HG02973 (cell line): Measurements from ENCODE around the gene DNAAF3.
"Not testable (repeated sequence)": the region's sequence is repeated elsewhere in the genome, so short reads cannot be mapped to it uniquely, and the experiment has no call there.

Experiments
- ATAC-seq: cut with Tn5 transposase; IDR thresholded peaks from one replicate; pipeline ENCODE4 v1.9.1; 2021; ENCODE audit warnings: moderate library complexity; ENCODE audit not compliant: unreplicated experiment

DNAAF3 gene

GRCh38 chr19:55166530-55167268 is at the start of gene DNAAF3:
Gene DNAAF3 (minus strand): TSS chr19:55166613. CDS start chr19:55166413, 200 bp downstream.
- peak; percentile 81 for ATAC-seq

GRCh38 chr19:55213547-55213946 is 47.1 kb upstream of the DNAAF3 start:
- no peak for ATAC-seq

- no peak for ATAC-seq
Observed at GRCh38 chr19:55212447-55212846, 46.0 kb upstream of the DNAAF3 start.

- no peak for ATAC-seq
Observed at GRCh38 chr19:55209693-55210472, 43.5 kb upstream of the DNAAF3 start.

- no peak for ATAC-seq
Observed at GRCh38 chr19:55208880-55209692, 42.7 kb upstream of the DNAAF3 start, which contains the start of gene PTPRH. Gene PTPRH (minus strand): TSS chr19:55209501. CDS start chr19:55209433, 68 bp downstream.

GRCh38 chr19:55206664-55207500 is 40.5 kb upstream of the DNAAF3 start:
- ATAC-seq: no peak

- ATAC-seq: not testable (repeated sequence)
Observed at GRCh38 chr19:55202199-55202598, 35.8 kb upstream of the DNAAF3 start.

- no peak for ATAC-seq
Observed at GRCh38 chr19:55199620-55200204, 33.3 kb upstream of the DNAAF3 start.

GRCh38 chr19:55198651-55199050 is 32.2 kb upstream of the DNAAF3 start:
- ATAC-seq: no peak

- no peak for ATAC-seq
Observed at GRCh38 chr19:55197528-55197927, 31.1 kb upstream of the DNAAF3 start.

- no peak for ATAC-seq
Observed at GRCh38 chr19:55196803-55197202, 30.4 kb upstream of the DNAAF3 start.

- ATAC-seq: no peak
Observed at GRCh38 chr19:55193481-55193880, 27.1 kb upstream of the DNAAF3 start.

- no peak for ATAC-seq
Observed at GRCh38 chr19:55189403-55189835, 23.0 kb upstream of the DNAAF3 start.

GRCh38 chr19:55188625-55189024 is 22.2 kb upstream of the DNAAF3 start:
- ATAC-seq: no peak

GRCh38 chr19:55186080-55186479 is 19.7 kb upstream of the DNAAF3 start:
- ATAC-seq: no peak

GRCh38 chr19:55181740-55182139 is 15.3 kb upstream of the DNAAF3 start:
- ATAC-seq: no peak

GRCh38 chr19:55179606-55180484 is 13.4 kb upstream of the DNAAF3 start, which contains the start of gene SYT5:
Gene SYT5 (minus strand): TSS chr19:55180289. CDS start chr19:55179041, 1,248 bp downstream.
- no peak for ATAC-seq

GRCh38 chr19:55178781-55179599 is 12.6 kb upstream of the DNAAF3 start:
- ATAC-seq: peak; percentile 75
